Measurements from ENCODE around the gene KIAA1614.

KIAA1614 gene

GRCh38 chr1:180912801-180913565 lies at the start of gene KIAA1614:
KIAA1614 (plus strand) TSS chr1:180912897; CDS start chr1:180913244, 347 bp downstream.
- DNase-seq, result peak; percentile 32

- DNase-seq, result peak; percentile 39
These were observed 49.4 kb upstream of the KIAA1614 start for GRCh38 chr1:180863158-180863775.

GRCh38 chr1:180881806-180882509 lies 30.7 kb upstream of the KIAA1614 start:
- DNase-seq, result peak; percentile 87

DNA sequence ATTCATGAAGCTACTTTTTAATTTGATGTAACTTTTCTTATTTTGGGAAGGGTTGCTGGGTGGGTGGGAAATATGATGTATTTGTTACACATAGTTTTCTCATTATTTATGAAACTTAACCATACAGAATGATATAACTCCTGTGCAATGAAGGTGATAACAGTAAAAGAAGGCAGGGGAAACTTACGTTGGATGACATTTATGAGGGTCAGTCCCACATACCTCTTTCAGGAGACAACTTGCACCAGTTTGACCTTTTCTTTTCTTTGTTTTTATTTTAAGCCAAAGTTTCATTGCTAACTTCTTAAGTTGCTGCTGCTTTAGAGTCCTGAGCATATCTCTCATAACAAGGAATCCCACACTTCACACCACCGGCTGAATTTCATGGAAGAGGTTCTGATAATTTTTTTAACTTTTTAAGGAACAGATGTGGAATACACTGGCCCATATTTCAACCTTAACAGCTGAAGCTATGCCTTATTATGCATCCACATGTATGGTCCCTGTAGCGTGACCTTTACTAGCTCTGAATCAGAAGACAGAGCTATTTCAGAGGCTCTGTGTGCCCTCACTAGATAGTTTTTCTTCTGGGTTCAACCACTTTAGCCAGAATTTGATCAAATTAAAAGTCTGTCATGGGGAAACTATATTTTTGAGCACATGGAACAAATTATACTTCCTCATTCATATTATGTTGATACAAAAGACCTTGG lies 28.0 kb upstream of the KIAA1614 start:
- DNase-seq, result no peak

DNA sequence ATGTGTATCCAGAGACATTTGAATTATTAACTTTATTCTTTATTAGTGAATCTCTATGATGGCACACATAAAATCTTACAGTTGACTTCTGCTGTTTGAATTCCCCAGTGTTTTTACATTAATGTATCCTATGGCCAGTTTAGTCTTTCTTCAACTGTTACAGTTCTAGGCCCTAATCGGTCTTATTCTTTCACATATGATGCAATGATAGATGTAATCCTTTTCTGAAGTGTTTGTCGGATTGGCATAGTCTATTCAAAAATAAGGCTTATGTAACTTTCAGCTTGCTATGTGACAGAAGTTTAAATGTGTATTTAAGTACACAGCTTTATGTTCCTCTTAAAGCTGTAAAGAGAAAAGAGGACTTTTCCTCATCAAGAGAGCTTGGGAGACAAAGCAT lies 26.4 kb upstream of the KIAA1614 start:
- DNase-seq, result no peak

GRCh38 chr1:180887841-180888240 lies 24.9 kb upstream of the KIAA1614 start:
- DNase-seq, result no peak

GRCh38 chr1:180888870-180889269 lies 23.8 kb upstream of the KIAA1614 start:
- DNase-seq, result no peak

DNA sequence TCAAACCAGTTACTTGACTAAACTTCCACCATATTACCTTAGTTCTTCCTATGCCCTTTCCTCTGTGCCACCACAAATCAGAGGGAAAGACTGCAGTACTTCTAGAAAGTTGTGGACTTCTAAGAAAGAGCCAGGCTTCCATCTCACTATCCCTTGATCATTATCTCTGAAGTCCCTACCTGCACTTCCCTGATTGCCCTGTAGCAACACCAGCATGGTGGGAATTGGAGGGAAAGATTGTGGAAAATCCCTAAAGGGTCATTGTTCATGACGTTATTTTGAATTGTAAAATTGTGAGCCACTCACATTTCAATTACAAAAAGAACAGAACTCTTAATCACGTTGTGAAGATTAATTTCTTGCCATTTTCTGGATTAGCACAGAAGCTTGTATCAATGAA lies 23.4 kb upstream of the KIAA1614 start:
- DNase-seq, result no peak

GRCh38 chr1:180892272-180892671 lies 20.4 kb upstream of the KIAA1614 start:
- DNase-seq, result no peak

DNA sequence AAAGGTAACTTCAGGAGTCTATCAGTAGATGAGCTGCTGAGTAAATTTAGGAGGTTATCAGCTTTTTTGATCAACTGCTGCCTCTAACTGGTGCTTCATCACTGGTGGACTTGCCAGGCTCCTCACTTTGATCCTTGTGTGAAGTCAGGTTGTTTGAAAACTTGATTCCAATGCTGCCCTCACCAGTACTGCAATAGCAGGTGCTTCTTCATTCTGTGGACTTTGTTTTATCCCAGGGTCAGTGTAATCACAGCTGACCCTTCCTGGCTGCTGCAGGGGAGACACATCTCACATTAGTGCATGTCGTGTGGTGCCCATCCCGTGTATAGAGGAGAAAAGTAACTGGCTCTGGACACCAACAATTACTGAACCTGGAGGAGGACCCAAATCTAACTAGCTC lies 20.0 kb upstream of the KIAA1614 start:
- no peak for DNase-seq

DNA sequence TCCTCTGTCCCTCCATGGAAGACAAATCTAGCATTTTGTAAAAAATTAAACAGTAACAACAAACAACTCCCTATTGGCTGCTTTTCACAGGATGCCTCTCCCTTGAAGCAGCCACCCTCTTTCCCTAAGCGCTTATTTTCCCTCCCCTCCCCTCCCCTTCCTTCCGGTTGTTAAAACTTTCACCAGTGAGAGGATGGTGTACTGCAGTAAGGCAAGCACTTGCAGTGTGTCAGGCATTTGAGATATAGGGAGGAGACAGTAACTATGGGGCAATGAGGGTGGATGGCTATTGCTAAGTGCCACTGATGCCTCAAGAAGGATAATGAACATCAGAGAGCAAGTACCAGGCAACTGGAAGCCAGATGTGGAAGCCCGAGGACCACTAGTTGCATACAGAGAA lies 19.1 kb upstream of the KIAA1614 start:
- no peak for DNase-seq

DNA sequence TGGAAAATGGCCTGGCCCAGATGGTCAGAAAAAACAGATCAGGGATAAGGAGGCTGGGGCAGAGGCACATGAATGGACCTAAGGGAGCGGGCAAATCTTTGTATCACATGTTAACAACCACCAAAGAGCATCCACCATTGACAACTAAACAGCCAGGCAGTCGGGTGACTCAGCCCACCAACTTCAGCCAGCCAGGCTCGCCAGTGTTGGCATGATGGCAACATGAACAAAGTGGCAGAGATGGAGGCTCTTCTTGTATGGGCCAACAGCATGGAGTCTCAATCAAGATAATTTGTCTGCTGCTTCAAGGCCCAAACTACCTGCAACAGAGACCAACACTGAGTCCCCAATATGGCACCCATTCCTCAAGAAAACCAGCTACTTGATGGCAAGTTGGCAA lies 16.5 kb upstream of the KIAA1614 start:
- DNase-seq, result no peak

DNA sequence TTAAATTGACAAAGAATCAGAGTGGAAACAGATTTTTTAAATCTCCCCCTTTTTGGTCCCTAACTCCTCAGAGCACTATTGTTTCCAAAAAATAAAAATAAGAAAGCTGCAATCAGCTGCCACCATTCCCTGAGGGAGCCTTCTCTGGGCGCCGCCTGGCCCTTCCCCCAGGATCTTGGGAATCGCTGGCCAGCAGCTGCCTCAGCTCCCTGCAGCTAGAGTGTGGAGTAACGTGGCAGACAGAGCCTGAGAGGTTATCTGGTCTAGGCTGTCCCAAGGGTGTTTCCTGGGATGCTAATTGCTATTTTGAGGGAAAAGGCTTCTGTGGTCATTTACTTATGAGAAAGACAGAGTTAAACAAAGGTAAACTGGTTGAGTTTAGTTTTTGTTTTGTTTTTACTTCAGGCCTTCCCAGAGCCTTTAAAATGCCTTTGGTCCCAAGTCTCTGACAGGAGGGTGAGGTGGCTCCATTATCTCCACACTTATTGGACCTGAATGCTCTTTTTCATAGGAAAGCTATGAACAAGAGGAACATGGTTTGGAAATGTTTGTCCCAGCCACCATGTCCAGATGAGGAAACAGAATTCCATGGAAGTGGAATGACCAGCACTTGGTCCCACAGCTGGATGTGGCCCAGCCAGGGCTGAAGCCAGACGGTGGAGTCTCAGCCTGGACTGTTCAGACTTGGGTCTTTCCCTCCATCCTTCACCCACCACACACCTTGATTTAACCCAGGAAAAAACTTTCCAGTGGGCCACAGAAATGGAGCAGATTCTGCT lies 14.1 kb upstream of the KIAA1614 start:
- DNase-seq, result peak; percentile 36

- DNase-seq, result no peak
These were observed 13.4 kb upstream of the KIAA1614 start for GRCh38 chr1:180899262-180899661.

DNA sequence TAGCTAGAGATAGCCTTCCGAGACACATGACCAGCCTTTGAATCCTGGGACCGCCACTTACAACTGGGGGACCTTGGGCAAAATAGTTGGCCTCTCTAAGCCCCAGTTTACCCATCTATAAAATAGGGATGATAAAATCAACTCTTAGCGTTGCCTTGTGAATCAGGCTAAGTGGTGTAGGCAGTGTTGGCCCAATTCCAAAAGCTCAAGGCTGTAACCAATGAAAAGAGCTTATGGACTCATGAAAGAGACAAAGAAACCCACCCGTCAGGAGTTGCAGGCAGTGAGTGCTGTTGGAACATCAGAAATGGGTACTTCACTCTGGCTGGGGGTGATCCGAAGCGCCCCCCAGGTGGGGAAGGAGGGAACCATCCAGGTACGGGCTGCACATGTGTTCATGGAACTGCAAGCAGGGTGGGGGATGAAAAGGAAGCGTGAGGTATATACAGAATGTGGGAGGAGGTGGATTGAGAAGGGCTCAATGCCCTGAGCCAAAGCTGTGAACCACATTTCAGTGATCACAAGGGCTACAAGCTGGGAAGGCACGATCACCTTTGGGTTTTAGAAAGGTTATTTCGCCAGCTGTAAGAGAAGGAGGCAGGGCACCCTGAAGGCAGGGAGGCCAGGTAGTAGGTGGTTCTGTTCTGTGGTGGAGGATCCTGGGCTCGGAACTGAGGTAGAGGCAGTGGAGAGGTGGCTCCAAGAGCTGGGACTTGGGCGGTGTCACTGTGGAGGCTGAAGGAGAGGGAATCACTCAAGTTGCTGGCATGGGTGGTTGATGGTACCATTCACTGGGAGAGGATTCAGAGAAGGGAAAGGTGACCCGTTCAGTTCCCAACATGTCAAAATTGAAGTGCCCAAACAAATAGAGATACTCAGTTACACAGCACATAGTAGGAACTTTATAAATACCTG lies 11.4 kb upstream of the KIAA1614 start:
- DNase-seq, result no peak

- no peak for DNase-seq
These were observed 10.2 kb upstream of the KIAA1614 start for GRCh38 chr1:180902541-180902940.

- no peak for DNase-seq
These were observed 6.8 kb upstream of the KIAA1614 start for GRCh38 chr1:180905927-180906326.

- no peak for DNase-seq
These were observed 6.2 kb upstream of the KIAA1614 start for GRCh38 chr1:180906511-180906910.

DNA sequence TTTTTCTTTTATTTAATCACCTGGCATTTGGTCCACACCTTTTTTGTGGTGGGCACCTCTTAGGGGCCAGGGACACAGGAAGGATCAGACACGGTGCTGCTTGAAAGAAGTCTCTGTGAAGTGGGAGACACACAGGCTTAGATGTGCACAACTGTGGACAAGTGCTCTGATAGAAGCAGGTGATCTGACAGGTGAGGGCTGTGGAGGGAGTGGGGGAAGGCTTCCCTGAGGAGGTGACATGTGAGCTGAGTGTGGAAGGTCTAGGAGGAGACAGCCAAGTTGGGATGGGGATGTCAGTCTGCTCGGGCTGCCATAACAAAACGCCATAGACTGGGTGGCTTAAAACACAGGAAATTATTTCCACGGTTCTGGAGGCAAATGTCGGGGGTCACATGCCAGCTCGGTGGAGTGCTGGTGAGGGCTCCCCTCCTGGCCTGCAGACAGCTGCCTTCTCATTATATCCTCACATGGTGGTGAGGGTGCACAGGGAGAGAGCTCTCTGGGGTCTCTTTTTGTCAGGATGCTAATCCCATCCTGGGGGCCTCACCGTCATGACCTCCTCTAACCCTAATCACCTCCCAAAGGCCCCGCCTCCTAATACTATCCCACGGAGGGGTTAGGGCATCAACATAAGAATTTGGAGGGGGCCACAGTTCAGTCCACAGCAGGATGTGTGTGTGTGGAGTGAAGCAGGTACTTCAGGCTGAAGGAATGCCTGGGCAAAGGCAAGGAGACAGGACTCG lies 5.2 kb upstream of the KIAA1614 start:
- DNase-seq, result no peak

DNA sequence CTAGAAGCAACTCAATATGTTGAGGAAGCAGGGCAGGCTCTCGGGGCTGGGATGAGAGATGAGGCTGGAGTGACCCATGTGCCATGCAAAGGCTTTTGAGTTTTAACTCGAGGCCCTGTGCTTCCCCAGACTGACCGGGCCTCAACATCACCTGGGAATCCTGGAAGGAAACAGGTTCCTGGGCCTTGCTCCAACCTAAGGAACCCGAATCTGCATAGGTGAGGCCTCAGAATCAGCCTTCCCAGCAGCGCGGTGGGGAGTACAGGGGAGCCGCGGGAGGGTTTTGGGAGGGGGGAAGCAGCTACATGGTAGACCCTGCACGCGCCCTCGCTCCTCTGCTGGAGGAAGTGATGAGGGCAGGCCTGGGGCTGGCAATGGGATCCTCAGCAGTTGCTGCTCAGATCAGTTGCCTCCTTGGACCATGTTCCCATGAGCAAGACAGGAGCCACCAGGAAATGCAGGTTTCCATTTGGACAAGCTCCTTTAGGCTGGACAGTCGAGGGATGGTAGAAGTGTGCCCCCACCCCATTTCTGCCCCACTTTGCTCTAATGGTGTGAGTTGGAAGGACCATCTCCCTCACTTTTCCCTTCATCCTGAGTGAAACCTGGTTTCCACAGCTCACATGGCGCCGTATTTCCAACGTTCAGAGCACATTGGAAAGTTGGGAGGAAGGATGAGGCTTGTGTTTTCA lies 4.5 kb upstream of the KIAA1614 start:
- no peak for DNase-seq

Measured in NCI-H2171 treated with DMSO at 0.1 percent for 48 hours (cell line).